HT1080 (cell line): ENCODE measurements around the gene AHNAK2. TPM values are rescaled to one million over a fixed set of nuclear protein-coding genes. Genes with fewer than 3 reads are reported as not detected.
A peak's percentile ranks its signal among the peaks of the same experiment; 100 is the strongest.

Source experiments
- DNase-seq: peaks from one replicate; pipeline ENCODE4 v3.0.0-alpha.2; 2015; ENCODE audit warnings: low read depth
- total RNA-seq: library from RNA; depleted of rRNA; stranded (reverse); fragments of >200 nt; shearing (Covaris generic); gene quantifications from 2 replicates; pipeline ENCODE4 v1.2.3, GENCODE V29; 2014

Gene AHNAK2
- total RNA-seq, 1 experiment from 2014 or later = 54.6 TPM

DNA sequence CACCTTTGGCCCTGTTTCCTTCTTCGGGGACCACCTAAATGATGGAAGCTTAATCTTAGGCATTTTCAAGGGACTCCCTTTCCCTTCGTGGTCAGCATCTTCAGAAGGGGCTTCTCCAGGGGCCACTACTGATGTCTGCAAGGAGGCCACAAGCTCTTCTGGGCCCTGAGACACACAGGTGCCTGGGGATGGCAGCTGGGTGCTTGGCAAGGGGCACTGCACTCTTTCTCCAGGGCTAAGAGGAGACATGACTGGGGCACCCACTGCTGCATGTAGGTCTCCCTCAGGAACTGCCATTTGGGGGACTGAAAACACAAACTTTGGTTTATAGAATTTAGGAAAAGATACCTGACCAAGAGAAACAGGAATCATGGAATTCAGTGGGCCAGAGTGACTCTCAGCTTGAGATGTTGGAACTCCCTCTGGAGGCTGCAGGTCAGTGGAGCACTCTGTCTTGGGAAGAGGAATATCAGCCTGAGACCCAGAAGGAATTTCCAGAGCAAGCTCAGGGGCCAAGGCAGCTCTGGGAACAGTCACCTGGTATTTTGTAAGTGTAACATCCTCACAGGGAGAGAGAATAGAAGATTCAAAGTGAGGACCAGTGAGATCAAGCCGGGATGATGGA, 37.5 kb downstream of the AHNAK2 start:
- DNase-seq = no peak

DNA sequence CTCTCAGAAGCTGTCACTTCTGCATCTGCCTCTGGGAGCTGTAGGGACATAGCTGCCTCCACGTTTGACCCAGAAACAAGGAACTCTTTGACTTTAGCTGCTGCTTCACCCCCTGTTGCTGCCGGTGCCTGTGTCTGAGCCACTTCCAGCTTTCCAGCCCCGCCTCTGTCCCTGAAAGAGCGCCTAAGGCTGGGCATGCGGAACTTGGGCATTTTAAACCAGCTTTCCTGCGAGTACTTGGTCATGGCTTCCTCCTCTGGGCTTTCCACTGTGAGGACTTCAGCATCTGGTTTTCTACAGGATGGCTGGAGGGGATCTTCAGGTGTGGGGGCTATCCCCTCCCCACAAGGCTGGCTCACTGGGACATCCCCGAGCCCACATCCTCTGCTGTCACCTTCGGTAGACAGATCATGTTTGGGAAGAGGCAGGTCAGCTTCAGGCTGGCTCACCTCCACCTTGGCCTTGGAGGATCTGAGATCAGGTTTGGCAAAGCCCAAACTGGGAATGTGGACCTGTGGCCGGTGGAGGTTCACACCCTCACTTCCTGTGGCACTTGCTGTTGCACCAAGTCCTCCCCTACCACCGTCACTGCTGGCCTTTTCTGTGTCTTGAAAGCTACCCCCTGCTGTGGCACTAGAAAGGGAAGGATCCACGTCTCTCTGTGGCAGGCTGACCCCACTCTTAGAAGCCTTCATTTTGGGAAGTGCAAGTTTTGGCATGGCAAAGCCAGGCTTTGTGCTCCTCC, 38.3 kb downstream of the AHNAK2 start:
- no peak for DNase-seq

DNA sequence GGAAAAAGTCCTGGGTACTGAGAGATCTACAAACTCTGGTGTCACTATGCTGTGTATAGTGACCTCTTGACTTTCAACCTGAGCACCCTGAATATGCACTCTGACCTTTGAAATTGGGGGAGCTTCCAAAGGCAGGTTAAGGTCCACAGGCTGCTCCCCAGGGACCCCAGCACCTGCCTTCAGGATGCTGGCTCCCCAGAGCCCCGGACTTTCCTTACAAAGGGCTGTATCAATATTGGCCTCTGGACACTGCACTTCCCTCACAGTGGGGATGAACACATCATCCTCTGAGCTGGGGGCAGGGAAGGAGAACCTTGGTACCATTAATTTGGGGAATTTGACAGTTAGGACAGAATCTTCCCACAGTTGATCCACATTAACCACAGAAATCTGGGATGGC, 39.2 kb downstream of the AHNAK2 start:
- DNase-seq = no peak

DNA sequence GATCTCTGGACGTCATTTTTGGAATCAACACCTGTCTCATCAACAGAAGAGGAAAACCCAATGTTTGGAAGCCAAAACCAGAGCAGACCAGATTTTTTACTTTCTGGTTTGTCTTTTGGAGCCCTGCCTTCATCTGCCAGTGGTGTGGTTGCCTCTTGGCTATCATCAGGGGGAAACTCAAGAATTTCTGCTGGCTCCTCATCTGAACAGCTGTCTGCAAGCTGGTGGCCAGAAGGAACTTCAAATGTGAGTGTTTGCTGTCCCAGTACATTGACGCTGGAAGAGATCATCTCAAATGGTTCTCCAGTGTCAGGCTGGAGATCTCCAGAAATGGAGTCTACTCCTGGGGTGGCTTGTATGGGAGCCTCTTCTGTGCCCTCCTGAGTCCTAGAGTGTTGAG, 39.7 kb downstream of the AHNAK2 start:
- DNase-seq = no peak

DNA sequence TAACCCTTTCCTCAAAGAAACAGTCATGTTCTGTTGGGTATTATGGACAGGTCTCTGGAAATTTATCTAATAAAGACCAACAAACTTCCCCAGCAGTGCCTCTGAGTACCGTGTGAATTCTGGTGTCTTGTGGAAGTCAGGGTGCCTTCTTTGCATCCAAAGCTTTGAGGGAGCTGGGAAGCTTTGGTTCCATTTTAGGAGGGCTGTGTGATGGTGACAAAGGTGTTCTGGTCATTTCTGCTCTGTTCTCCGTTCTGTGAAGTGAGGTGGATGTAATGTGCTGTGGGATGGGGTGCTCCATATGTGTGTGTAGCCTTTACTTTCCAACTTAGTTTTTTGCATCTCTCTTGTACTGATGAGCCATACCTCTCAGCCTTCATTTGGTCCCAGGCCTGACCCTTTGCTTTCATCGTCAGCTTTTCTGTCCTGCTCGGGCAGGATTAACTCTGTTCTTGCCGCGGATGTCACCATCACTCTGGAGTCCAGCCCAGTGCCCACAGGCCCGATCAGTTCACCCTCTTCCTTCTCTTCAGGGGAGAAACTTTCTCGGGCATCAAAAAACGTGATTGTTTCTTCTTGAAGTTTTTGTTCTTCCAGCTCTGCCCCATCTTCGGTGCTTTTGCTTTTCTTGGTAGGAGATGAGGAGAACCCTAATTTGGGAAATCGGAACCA, 40.3 kb downstream of the AHNAK2 start:
- no peak for DNase-seq

DNA sequence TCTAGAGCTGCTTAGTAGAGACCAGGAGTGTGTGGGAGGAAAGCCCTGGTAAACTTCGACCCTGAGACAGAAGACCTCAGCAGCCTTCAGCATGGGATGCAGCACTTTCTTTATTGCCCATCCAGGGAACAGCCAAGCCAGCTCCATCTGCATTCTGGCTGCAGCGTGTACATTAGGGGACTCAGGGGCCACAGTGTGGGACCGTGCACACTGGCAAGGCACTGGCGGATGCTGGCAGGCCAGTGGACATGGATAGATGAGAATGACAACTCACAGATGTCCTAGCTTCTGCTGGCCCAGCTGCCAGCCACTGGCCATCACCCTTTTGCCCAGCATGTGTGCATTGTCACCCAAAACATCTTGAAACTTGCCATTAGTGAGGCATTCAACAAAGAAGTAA, 41.0 kb downstream of the AHNAK2 start:
- no peak for DNase-seq

DNA sequence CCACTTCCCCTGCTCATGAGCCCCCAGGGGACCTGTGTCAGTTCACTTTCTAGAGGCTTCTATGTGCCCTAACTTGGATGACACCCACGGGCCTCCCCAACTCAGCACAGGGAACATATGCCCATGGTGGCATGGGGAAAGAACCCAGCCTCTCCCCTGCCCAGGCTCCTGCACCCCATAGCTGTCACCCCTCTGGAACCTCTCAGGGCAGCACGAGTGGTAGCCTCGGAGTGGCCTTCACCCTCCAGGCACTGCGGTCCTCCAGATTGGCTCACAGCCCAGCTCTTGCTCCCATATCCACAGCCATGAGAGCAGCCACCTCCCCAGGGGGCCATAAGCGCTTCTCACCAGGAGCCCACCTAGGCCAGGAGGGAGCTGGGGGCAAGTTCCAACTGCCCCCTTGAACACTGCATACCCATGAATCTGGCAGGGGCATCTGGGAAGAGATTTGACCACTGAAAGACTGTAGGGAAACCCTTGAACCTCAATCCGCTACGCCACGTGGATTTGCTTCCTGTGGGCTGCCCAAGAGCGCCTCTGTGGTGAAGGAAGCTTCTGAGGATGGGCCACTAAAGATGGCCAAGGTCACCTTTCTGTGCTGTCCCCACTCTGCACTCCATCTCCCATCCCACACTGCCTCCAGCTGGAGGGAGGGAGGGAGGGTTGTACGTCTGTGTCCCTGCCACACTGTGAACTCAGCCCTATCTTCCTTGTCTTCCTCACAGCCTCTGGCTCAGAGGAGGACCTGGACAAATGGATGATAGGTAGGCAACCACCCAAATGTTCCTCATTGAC, 41.6 kb downstream of the AHNAK2 start:
- no peak for DNase-seq

DNA sequence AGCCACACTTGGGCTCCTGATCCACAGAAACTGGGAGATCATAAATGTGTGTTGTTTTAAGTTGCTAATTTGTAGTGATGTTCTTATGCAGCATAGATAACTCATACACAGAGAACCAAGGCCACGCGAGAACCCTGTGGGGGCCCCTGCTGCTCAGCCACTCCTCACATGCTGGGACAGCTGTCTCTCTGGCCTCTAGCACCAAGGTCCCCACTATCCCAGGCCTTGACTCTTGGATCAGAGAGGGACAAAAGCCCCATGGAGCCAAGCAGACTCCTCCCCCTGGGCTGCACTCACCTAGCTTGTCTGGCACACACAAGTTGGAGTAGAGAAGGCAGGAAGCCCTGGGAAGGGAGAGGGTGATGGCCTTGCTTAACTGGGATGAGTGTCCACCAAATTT, 42.2 kb downstream of the AHNAK2 start:
- no peak for DNase-seq

DNA sequence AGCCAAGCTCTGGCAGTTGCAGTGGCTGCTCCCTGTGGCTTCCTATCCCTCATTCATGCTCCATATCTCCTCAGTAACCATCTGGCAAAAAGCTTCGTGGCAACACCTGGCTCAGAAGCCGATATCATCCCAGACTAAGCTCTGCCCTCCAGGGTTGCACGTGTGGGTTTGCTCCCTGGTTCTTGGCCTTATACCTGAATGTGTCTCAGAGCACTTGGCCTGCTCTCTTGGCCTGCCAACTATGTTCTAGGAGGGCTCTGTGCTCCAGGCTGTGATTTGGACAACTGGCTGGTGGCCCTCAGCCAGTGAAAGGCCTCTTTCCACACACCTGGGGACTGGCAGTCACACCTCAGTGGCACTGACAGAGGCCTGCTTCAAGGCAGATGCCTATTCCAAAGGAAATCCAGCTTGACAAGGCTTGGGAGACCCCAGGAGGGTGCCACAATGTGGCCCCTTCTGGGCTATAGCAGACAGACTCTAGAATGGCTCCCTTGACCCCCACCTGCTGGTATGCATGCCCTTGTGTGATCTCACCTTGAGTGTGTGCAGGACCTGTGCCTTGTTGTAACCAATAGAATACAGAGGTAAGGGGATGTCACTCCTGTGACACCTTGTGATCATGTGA, 43.0 kb downstream of the AHNAK2 start:
- DNase-seq = no peak

DNA sequence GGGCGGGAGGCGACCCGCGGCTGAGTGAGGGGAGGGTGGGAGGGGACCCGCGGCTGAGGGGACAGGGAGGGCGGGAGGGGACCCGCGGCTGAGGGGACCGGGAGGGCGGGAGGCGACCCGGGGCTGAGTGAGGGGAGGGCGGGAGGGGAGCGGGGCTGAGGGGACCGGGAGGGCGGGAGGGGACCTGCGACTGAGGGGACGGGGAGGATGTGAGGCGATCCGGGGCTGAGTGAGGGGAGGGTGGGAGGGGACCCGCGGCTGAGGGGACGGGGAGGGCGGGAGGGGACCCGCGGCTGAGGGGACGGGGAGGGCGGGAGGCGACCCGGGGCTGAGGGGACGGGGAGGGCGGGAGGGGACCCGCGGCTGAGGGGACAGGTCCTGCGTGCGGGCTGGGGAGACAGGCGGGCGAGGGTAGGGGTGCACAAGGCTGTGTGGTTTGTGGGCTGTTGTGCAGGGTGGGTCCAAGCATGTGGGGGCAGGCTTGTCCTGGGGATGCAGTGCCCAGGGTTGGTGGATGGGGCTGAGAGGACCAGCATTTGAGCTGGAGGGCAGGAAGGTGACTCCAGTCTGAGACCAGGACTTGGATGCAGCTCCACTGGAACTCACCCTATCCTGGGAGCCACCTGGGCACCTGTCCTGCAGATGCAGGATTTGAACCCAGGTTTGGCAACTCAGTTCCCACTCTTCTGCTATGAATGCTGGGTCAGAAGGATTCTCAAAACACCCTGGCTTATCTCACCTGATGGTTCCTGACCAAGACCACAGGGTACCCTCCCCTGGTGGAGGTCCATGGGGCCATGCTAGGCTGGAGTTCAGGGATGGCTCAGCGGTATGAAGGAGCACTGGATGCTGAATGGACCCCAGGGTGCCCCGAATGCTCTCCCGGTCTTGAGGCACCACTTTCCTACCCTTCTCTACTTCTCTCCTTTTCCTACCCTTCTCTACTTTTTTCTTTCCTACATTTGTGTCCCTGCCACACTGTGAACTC, 44.1 kb downstream of the AHNAK2 start:
- no peak for DNase-seq

DNA sequence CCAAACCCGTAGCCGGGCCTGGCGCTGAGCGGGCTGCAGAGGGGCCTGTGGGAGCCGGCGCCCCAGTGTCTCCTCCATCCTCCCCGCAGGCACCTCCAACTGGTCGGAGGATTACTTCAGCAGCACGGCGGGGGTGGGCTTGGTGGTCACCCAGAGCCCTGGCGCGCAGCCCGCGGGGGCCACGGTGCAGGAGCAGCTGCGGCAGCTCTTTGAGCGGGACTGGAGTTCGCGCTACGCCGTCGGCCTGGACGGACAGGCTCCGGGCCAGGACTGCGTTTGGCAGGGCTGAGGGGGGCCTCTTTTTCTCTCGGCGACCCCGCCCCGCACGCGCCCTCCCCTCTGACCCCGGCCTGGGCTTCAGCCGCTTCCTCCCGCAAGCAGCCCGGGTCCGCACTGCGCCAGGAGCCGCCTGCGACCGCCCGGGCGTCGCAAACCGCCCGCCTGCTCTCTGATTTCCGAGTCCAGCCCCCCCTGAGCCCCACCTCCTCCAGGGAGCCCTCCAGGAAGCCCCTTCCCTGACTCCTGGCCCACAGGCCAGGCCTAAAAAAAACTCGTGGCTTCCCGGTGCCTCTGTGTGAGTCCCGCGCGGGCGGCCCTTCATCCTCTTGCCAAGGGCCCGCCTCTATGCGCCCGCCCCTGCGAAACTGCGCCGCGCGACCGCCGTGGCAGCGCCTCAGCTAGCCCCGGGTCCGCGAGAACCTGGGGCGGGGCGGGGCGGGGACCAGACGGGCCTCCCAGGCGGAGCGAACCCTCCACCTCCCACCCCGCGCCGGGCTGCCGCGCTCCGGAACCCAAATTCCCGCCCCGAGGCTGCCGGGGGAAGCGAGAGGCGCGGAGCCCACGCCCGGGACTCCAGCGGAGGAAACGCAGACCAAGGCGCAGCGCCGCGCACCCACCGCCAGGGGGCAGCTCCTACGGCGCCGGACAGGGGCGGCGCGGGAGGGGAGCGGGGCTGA, 45.2 kb downstream of the AHNAK2 start:
- peak; percentile 82 for DNase-seq

DNA sequence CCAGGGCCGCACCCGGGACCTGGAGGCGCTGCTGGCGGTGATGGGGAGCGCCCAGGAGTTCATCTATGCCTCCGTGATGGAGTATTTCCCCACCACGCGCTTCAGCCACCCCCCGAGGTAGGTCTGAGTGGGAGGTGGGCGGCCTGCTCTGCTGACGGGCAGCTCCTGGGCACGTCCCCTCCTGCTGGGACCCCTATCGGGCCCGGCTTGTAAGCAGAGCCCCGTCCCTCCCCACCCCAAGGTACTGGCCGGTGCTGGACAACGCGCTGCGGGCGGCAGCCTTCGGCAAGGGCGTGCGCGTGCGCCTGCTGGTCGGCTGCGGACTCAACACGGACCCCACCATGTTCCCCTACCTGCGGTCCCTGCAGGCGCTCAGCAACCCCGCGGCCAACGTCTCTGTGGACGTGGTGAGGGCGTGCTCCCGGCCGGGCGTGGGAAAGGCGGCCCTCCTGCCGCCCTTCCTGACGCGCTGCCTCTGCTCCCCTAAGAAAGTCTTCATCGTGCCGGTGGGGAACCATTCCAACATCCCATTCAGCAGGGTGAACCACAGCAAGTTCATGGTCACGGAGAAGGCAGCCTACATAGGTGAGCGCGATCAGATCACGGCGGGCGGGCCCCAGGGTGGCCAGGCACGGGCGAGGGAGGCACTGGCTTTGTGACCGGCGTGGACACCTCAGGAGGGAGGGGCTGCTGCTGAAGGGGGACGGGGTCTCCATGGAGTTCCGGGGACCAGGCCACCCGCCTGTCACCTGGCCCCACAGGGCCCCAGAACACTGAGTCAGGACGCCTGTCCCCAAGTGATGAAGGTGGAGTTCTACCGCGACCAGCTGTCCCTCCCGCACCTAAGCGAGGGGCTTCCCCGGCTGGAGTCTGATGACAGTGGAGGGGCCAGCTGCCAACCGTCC, 46.2 kb downstream of the AHNAK2 start:
- no peak for DNase-seq

DNA sequence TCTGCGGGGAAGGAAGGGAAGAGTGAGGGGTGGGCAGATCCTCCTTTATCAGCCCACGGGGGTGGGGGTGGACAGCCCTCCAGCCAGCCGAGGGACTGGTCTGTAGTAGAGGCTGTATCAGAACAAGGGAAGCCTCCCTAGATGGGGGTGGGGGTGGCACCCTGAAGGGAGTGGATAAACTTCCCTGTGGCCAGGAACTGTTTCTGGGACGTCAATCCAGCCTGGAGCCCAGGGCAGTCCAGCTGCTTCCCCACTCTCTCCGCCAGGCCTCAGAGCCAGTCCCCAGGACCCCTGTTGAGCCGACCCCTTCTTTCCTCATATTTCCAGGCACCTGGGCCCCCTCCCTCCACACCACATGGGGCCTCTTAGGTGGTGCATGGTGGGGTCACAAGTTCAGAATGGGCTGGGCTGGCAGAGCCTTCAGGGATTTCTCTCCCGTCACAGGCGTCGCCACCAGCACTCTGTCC, 46.8 kb downstream of the AHNAK2 start:
- no peak for DNase-seq

DNA sequence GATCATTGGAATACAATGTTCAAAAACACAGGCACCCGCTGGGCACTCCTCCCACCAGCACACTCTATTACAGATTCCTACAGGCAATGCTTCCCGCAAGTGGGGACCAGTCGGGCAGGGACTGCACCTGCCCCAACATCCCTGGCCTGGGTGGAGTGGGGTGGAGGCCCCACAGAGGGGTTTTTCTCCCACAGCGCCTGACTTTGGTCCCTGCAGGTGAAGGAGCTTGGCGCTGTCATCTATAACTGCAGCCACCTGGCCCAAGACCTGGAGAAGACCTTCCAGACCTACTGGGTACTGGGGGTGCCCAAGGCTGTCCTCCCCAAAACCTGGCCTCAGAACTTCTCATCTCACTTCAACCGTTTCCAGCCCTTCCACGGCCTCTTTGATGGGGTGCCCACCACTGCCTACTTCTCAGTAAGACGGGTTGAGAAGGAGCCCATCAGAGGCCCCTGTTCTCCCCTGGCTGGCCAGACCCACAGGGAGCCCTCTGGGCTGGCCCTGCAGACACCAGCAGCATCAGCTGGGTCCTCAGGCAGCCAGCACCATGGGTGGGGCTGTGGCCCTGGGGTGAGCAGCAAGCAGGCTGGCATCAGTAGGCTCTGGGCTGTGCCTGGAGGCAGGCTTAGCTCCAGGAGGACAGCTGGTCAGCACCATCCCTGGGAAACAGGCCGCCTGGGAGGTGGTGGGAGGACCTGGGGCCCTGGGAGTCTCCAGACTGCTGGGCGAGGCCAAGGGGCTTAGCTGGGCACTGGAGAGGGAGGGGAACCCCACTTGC, 47.5 kb downstream of the AHNAK2 start:
- DNase-seq = no peak

DNA sequence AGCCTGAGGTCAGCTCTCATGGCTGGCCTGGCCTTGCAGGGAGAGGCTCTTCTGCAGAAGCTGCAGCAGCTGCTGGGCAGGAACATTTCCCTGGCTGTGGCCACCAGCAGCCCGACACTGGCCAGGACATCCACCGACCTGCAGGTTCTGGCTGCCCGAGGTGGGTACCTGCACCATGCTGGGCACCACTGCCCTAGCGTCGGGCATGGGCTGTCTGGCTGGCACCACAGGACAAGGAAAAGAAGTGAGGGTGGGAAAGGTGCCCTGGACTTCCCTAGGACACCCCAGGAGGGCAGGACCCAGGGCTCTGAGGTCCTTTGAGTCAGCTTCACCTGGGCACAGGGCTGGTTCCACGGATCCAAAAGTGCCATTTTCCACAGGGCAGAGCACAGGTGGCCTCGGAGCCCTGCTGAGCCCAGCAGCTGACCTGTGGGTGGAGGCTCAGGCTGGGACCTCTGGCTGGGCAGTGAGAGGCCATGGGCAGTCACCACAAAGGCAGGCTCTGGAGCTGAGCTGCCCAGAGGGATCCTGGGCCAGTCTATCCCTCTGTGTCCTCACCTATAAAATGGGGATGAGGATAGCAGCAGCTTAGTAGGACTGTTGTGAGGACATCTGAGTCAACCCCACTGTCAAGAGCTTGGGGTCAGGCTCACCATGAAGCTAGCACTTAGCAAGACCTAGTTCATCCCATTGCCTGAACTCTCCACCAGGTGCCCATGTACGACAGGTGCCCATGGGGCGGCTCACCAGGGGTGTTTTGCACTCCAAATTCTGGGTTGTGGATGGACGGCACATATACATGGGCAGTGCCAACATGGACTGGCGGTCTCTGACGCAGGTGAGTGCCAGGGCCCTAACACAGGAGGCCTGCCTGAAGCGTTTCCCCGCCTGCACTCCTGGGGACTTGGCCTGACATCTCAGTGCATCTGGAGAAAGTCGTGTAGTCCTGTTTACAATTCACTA, 48.6 kb downstream of the AHNAK2 start:
- no peak for DNase-seq
